Prostate gland (tissue), 2 donors: ENCODE measurements around the gene MAOA.

Experiments used
- POLR2A ChIP-seq: fragments of 450-650 bp; IDR thresholded peaks from one replicate; pipeline ENCODE4 v1.6.1; 2016; ENCODE audit warnings: antibody characterized with exemption, mild to moderate bottlenecking
- POLR2AphosphoS5 ChIP-seq: sonication (generic); formaldehyde crosslinking; IDR thresholded peaks from one replicate; pipeline ENCODE4 v1.6.1; 2017; ENCODE audit warnings: antibody characterized with exemption
- TF ChIP-seq, protein P1 (sequence below), 4 experiments: fragments of 200-600 bp in 2 of 4; fragments of 450-650 bp in 2 of 4; sonication (generic) in 2 of 4; IDR thresholded peaks; 1 replicate in 3 of 4; 2 replicates in 1 of 4; pipeline ENCODE4 v1.5.1; 2016 to 2019; ENCODE audit warnings: antibody characterized with exemption in 4 of 4, mild to moderate bottlenecking in 2 of 4, moderate library complexity in 2 of 4

DNA sequence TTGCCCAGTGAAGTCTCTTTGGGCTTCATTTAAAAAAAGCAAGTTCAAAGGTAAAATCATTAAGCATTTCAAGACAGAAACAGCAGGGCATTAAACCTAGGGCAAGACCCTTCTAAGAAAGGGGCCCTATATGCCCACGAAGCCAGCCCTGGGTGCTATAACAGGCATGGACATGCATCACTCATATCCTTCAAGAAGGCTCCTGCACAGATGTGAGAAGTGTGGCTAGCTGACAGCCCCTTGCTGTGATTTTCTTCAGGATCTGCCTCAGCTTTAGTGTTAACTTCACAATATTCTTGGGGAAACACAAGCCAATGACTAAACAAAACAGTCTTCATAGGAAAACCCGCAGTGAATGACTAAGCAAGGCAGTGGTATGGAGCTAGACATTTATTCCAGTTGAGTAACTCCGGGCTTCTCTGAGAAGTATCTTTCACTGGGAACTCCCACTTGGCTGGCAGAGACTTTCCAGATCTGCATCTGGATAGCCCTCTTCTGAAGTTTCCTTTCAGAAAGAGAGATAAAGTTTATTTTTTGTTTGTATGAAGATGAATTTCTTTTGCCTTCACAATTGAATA is 11.9 kb upstream of the MAOA start:
- TF ChIP-seq, protein P1, sequence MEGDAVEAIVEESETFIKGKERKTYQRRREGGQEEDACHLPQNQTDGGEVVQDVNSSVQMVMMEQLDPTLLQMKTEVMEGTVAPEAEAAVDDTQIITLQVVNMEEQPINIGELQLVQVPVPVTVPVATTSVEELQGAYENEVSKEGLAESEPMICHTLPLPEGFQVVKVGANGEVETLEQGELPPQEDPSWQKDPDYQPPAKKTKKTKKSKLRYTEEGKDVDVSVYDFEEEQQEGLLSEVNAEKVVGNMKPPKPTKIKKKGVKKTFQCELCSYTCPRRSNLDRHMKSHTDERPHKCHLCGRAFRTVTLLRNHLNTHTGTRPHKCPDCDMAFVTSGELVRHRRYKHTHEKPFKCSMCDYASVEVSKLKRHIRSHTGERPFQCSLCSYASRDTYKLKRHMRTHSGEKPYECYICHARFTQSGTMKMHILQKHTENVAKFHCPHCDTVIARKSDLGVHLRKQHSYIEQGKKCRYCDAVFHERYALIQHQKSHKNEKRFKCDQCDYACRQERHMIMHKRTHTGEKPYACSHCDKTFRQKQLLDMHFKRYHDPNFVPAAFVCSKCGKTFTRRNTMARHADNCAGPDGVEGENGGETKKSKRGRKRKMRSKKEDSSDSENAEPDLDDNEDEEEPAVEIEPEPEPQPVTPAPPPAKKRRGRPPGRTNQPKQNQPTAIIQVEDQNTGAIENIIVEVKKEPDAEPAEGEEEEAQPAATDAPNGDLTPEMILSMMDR (IDR thresholded peaks at IDR 0.05), result no peak
- TF ChIP-seq POLR2A (no peak), POLR2AphosphoS5 (no peak)
